ENCODE measurements around the gene CORO1C. TPM values are rescaled to one million over a fixed set of nuclear protein-coding genes. Genes with fewer than 3 reads are reported as not detected.
A peak's percentile ranks its signal among the peaks of the same experiment; 100 is the strongest.

Gene CORO1C
- total RNA-seq, 6 experiments from 2014 or later: 36.6 to 100 (median 57.5) TPM

DNA sequence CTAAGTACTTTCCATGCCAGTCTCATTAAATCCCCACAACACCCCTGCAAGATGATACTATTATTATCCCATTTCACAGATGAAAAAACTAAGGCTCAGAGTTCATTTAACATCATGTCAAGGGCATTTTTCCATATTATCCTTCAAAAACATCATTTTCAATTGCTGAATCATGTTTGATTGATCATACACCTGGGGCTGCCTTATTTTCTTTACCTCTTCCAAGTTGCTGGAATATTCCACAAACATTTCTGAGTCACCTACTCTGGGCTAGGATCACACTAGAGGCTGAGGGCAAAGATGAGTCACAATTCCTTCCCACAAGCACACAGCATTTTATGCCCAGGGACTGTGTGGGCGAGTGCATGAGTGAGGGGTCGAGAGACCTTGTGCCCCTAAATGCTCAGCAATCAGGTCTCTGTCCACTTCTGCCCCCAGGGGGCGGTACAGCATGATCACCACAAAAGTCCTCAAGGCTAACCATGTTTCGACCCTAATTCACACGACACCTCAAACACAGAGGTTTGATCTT, 119.4 kb downstream of the CORO1C start:
- Histone ChIP-seq H3K27ac (no peak overlapping the region), H3K4me3 (no peak overlapping the region), H3K36me3 (no peaks in the 10 kb centered on the region), H3K27me3 (no peaks in the 10 kb centered on the region), H3K4me1 (no peaks in the 10 kb centered on the region), H3K9me3 (no peaks in the 10 kb centered on the region)
- 28% methylated on average over 4 of the region's 5 CpGs for WGBS (ENCODE audit: insufficient coverage, low coverage, low lambda C conversion rate, missing lambda C conversion rate)
- intact Hi-C loops (cut with DNase I): loop anchor here (5.0 kb wide), 2 partner anchors 35 to 45 kb away; no protein-coding TSS in a partner anchor
- ATAC-seq (peak in 2 of 4 donors; percentile 25 to 68), DNase-seq (no peak)
- TF ChIP-seq POLR2A (IDR thresholded peaks at IDR 0.05): no peak
- TF ChIP-seq, protein P1, sequence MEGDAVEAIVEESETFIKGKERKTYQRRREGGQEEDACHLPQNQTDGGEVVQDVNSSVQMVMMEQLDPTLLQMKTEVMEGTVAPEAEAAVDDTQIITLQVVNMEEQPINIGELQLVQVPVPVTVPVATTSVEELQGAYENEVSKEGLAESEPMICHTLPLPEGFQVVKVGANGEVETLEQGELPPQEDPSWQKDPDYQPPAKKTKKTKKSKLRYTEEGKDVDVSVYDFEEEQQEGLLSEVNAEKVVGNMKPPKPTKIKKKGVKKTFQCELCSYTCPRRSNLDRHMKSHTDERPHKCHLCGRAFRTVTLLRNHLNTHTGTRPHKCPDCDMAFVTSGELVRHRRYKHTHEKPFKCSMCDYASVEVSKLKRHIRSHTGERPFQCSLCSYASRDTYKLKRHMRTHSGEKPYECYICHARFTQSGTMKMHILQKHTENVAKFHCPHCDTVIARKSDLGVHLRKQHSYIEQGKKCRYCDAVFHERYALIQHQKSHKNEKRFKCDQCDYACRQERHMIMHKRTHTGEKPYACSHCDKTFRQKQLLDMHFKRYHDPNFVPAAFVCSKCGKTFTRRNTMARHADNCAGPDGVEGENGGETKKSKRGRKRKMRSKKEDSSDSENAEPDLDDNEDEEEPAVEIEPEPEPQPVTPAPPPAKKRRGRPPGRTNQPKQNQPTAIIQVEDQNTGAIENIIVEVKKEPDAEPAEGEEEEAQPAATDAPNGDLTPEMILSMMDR (IDR thresholded peaks at IDR 0.05): peak; percentile 9 to 28 (median 21)

DNA sequence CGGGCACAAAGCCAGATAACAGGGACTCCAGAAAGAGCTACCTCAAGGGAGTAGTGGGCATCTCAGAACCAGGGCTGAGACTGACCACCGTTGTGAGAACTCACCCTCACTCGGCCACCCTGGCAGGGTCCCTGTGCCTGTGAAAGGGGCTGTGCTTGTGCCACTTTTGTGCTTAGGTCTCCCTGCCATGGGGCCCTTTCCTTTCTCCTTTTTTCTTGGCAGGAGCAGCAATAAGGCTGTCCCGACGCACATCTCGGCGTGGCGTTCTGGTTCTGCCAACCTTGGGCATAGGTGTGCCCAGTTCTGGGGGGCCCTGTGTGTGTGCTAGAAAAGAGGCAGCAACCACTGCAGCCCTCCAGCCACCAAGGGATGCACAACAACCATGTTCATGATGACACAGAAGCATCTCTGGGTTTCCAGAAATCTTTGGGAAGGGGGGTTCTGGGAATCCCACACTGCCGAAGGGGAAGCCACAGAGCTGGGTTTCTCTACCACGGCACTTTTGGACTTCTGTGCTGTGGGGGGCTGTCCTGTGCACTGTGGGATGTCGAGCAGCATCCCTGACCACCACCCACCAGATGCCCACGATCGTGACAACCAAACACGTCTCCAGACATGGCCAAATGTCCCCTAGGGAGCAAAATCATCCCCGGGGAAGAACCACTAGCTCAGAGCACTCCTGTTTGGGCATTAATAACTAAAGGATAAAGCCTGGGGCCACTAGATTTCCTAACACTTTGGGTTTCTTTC, 120.3 kb downstream of the CORO1C start:
- ATAC-seq: no peak
- no peaks in the 10 kb centered on the region for H3K9me3 ChIP-seq

DNA sequence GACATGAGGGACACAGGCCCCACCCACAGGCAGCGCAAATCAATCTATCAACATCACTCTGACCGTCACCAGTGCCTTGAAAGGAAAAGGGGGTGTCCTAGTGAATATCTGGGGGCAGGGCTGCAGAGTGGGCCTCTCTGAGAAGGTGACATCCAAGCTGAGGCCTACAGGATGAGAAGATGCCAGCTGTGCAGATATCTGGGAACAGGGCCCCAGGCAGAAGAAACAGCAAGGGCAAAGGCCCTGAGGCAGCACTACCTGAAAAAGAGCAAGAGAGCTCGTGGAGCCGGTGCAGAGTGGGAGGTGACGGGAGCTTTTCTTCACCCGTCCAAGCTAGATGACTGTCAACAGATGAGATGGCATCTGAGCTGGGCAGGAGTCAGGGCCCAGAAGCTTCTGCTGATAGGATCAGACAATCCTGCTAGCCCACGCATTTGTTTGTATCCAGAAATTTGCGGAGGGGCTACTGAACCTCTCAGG, 120.9 kb downstream of the CORO1C start:
- Histone ChIP-seq H3K36me3 (no peaks in the 10 kb centered on the region), H3K27ac (no peak overlapping the region), H3K9me3 (no peaks in the 10 kb centered on the region), H3K4me3 (no peak overlapping the region), H3K27me3 (no peaks in the 10 kb centered on the region), H3K4me1 (no peaks in the 10 kb centered on the region)
- intact Hi-C loops (cut with DNase I): loop anchor here (5.0 kb wide), 2 partner anchors 33 to 43 kb away; no protein-coding TSS in a partner anchor
- WGBS (ENCODE audit: insufficient coverage, low coverage, low lambda C conversion rate, missing lambda C conversion rate): 83% methylated on average over 6 of the region's 8 CpGs
- TF ChIP-seq, protein P1 (IDR thresholded peaks at IDR 0.05): no peak
- TF ChIP-seq POLR2A (IDR thresholded peaks at IDR 0.05): no peak
- no peak for ATAC-seq
- no peak for DNase-seq

More for the DNA sequence above, 120.3 kb downstream of the CORO1C start:
- no peaks in the 10 kb centered on the region for H3K27me3 ChIP-seq
- DNase-seq: no peak
- TF ChIP-seq, protein P1 (IDR thresholded peaks at IDR 0.05): no peak
- TF ChIP-seq POLR2A (IDR thresholded peaks at IDR 0.05): no peak
- intact Hi-C loops (cut with DNase I): loop anchor here (5.0 kb wide), 2 partner anchors 34 to 44 kb away; no protein-coding TSS in a partner anchor
- WGBS (ENCODE audit: insufficient coverage, low coverage, low lambda C conversion rate, missing lambda C conversion rate): 40% methylated on average over 1 of the region's 15 CpGs
- H3K27ac ChIP-seq: no peak overlapping the region
- H3K4me1 ChIP-seq: no peaks in the 10 kb centered on the region
- H3K4me3 ChIP-seq: no peak overlapping the region
- H3K36me3 ChIP-seq: no peaks in the 10 kb centered on the region

DNA sequence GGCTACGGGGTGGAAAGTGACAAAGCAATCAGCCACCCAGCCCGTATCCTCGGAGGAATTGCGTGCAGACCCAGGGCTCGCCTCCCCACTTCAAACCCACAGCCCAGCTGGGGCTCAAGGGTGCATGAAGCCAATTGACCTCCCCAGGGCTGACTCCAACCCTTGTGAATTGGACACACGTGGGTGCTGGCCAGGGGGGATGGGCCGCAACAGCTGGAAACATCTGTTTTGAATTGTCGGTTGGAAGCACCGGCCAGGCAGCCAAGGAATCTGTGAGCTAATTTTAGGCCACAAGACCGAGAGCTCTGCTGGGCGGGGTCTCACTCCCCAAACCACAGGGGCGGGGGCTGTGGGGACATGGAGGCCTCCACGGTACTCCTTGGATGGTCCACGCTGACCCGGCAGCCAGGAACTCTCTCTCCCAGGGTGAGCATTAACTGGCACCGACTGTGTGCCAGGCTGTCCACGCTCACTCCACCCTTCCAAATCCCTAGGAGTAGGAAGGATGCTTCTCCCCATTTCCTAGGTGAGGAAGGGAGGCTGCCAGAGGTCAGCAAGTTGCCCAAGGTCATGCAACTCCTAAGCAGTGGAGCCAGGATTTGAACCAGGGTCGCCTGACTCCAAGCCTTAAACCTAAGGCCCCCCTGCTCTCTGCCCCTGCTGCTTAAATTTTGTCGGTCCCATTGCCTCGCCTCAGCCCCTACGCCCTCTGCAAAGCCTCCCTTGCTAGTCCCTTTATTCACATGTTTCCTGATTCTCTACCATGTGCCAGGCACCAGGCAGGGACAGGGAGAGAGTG, 121.6 kb downstream of the CORO1C start:
- Histone ChIP-seq H3K9me3 (no peaks in the 10 kb centered on the region), H3K27ac (no peak overlapping the region), H3K4me3 (no peak overlapping the region), H3K4me1 (no peaks in the 10 kb centered on the region), H3K27me3 (no peaks in the 10 kb centered on the region), H3K36me3 (no peaks in the 10 kb centered on the region)
- no peak for TF ChIP-seq POLR2A (IDR thresholded peaks at IDR 0.05)
- TF ChIP-seq, protein P1 (IDR thresholded peaks at IDR 0.05): no peak
- intact Hi-C loops (cut with DNase I): loop anchor here (5.0 kb wide), 2 partner anchors 32 to 42 kb away; no protein-coding TSS in a partner anchor
- 67% methylated on average over 4 of the region's 21 CpGs for WGBS (ENCODE audit: insufficient coverage, low coverage, low lambda C conversion rate, missing lambda C conversion rate)
- ATAC-seq (peak in 2 of 4 donors; percentile 10 to 27), DNase-seq (no peak)

Measured in right lobe of liver (tissue), 6 donors.